Glomerular visceral epithelial cell (primary cell): ENCODE results near the gene EPS8.

Experiments
- DNase-seq: peaks from one replicate; pipeline ENCODE4 v3.0.0-alpha.2; 2016; ENCODE audit errors: extremely low spot score

Gene EPS8

GRCh38 chr12:15602051-15602672, 187.0 kb downstream of the EPS8 start:
- peak; percentile 10 for DNase-seq

- peak; percentile 39 for DNase-seq
These were observed 187.9 kb downstream of the EPS8 start for GRCh38 chr12:15601210-15601800.

GRCh38 chr12:15600223-15600935, 188.8 kb downstream of the EPS8 start:
- no peak for DNase-seq

GRCh38 chr12:15599266-15600037, 189.7 kb downstream of the EPS8 start:
- DNase-seq = peak; percentile 25

- no peak for DNase-seq
These were observed 191.9 kb downstream of the EPS8 start for GRCh38 chr12:15597125-15597830.

GRCh38 chr12:15596174-15596573, 193.0 kb downstream of the EPS8 start:
- no peak for DNase-seq

- peak; percentile 6 for DNase-seq
These were observed 196.3 kb downstream of the EPS8 start for GRCh38 chr12:15592934-15593333.

- no peak for DNase-seq
These were observed 197.4 kb downstream of the EPS8 start for GRCh38 chr12:15591811-15592210.

GRCh38 chr12:15590180-15590826, 198.9 kb downstream of the EPS8 start:
- DNase-seq = peak; percentile 73

- DNase-seq = no peak
These were observed 199.7 kb downstream of the EPS8 start for GRCh38 chr12:15589328-15590032.

GRCh38 chr12:15584366-15585041, 204.7 kb downstream of the EPS8 start:
- DNase-seq = peak; percentile 41

GRCh38 chr12:15583804-15584203, 205.4 kb downstream of the EPS8 start:
- DNase-seq = no peak

GRCh38 chr12:15581006-15581405, 208.2 kb downstream of the EPS8 start:
- no peak for DNase-seq

- no peak for DNase-seq
These were observed 208.8 kb downstream of the EPS8 start for GRCh38 chr12:15580431-15580830.

GRCh38 chr12:15575671-15576541, 213.3 kb downstream of the EPS8 start:
- no peak for DNase-seq

- DNase-seq = no peak
These were observed 214.8 kb downstream of the EPS8 start for GRCh38 chr12:15574353-15574752.
